K562 (cell line): Measurements from ENCODE around the gene KCNK1. TPM values are rescaled to one million over a fixed set of nuclear protein-coding genes. Genes with fewer than 3 reads are reported as not detected.

Experiments used
- ARID2 ChIP-seq: fragments of 450-650 bp; IDR thresholded peaks from 2 replicates; pipeline ENCODE4 v1.6.1; 2017; ENCODE audit warnings: antibody characterized with exemption, mild to moderate bottlenecking
- ASH1L ChIP-seq: fragments of 450-650 bp; IDR thresholded peaks from 2 replicates; pipeline ENCODE4 v1.6.1; 2018; ENCODE audit warnings: borderline replicate concordance, mild to moderate bottlenecking, low read depth; ENCODE audit not compliant: partially characterized antibody
- CREB1 ChIP-seq, 2 experiments: sonication (generic) in 1 of 2; formaldehyde crosslinking in 1 of 2; IDR thresholded peaks; 2 replicates each; pipeline versions ENCODE4 v1.6.1 to v1.8.0; 2012 to 2022; ENCODE audit warnings: inconsistent platforms in 1 of 2, mild to moderate bottlenecking in 1 of 2, missing genetic modification reagents in 1 of 2, moderate library complexity in 1 of 2
- ELF4 ChIP-seq: fragments of 450-650 bp; formaldehyde crosslinking; IDR thresholded peaks from 2 replicates; pipeline ENCODE4 v1.4.0; 2022; ENCODE audit warnings: missing genetic modification characterization
- EWSR1 ChIP-seq: fragments of 450-650 bp; IDR thresholded peaks from 2 replicates; pipeline ENCODE4 v1.6.1; 2018; ENCODE audit warnings: borderline replicate concordance, mild to moderate bottlenecking, low read depth, moderate library complexity; ENCODE audit not compliant: partially characterized antibody
- FOXA3 ChIP-seq, 2 experiments: fragments of 450-650 bp in 1 of 2; sonication (generic) in 1 of 2; formaldehyde crosslinking; IDR thresholded peaks in 1 of 2; conservative IDR thresholded peaks in 1 of 2; 2 replicates each; pipeline versions ENCODE4 v1.4.0 to v1.8.0; 2020 to 2022; ENCODE audit warnings: mild to moderate bottlenecking in 2 of 2, missing genetic modification reagents in 1 of 2
- FUS ChIP-seq: fragments of 200-400 bp; formaldehyde crosslinking; optimal IDR thresholded peaks from 2 replicates; pipeline ENCODE3; 2017; ENCODE audit warnings: low read depth, low read length
- HDAC1 ChIP-seq, 2 experiments: fragments of 450-650 bp; IDR thresholded peaks; 2 replicates each; pipeline ENCODE4 v1.6.1; 2016 to 2017; ENCODE audit warnings: inconsistent platforms in 1 of 2, mild to moderate bottlenecking in 1 of 2, moderate library complexity in 1 of 2
- IRF1 ChIP-seq: sonication (generic); formaldehyde crosslinking; IDR thresholded peaks from 2 replicates; pipeline ENCODE4 v1.8.0; 2022; ENCODE audit warnings: missing genetic modification reagents, mild to moderate bottlenecking, borderline replicate concordance
- LARP7 ChIP-seq: fragments of 450-650 bp; IDR thresholded peaks from 2 replicates; pipeline ENCODE4 v1.6.1; 2016
- MYNN ChIP-seq, 2 experiments: sonication (generic); formaldehyde crosslinking in 1 of 2; IDR thresholded peaks; 2 replicates each; pipeline versions ENCODE4 v1.5.0 to v1.6.1; 2016 to 2020; ENCODE audit warnings: antibody characterized with exemption in 1 of 2, missing genetic modification reagents in 1 of 2
- PPARD ChIP-seq: fragments of 250-450 bp; sonication (Bioruptor Pico); IDR thresholded peaks from 2 replicates; pipeline ENCODE4 v1.8.0; 2022; ENCODE audit warnings: inconsistent platforms, mild to moderate bottlenecking, moderate library complexity
- PRPF4 ChIP-seq: fragments of 200-400 bp; formaldehyde crosslinking; IDR thresholded peaks from one replicate; pipeline ENCODE4 v1.6.1; 2017; ENCODE audit warnings: low read length, low read depth, mild to moderate bottlenecking; ENCODE audit not compliant: insufficient read depth, poor library complexity, severe bottlenecking
- PURB ChIP-seq: sonication (generic); formaldehyde crosslinking; IDR thresholded peaks from 2 replicates; pipeline ENCODE4 v1.9.0; 2021; ENCODE audit warnings: low read depth, mild to moderate bottlenecking, missing genetic modification reagents
- RBFOX2 ChIP-seq: fragments of 200-400 bp; formaldehyde crosslinking; IDR thresholded peaks from 2 replicates; pipeline ENCODE4 v1.6.1; 2017; ENCODE audit warnings: low read depth, mild to moderate bottlenecking, low read length, moderate library complexity
- U2AF1 ChIP-seq: fragments of 200-400 bp; formaldehyde crosslinking; optimal IDR thresholded peaks from 2 replicates; pipeline ENCODE3; 2017; ENCODE audit warnings: mild to moderate bottlenecking, low read depth, low read length, moderate library complexity
- ZNF140 ChIP-seq: fragments of 250-450 bp; sonication (Bioruptor Pico); IDR thresholded peaks from 2 replicates; pipeline ENCODE4 v1.8.0; 2021; ENCODE audit warnings: moderate library complexity, mild to moderate bottlenecking, inconsistent platforms
- ZNF23 ChIP-seq: fragments of 250-450 bp; sonication (Bioruptor Pico); IDR thresholded peaks from 2 replicates; pipeline ENCODE4 v1.4.0; 2020; ENCODE audit warnings: mild to moderate bottlenecking
- polyA plus RNA-seq, 8 experiments: library from polyadenylated mRNA; depleted of rRNA in 4 of 8; stranded (reverse) in 5 of 8; unstranded in 3 of 8; fragments of >200 nt; fragmentation: Nextera tagmentation in 2 of 8; fragmentation: Illumina TruSeq in 1 of 8; extraction: Ambion mirVana in 2 of 8; extraction: Trizol in 1 of 8; gene quantifications; 2 replicates each; pipeline versions ENCODE4 v1.2.1 to v1.2.3, GENCODE V29; 2011 to 2014; ENCODE audit warnings: inconsistent platforms in 1 of 8, missing spikeins in 1 of 8
- total RNA-seq, 7 experiments: library from RNA; depleted of rRNA in 6 of 7; stranded (reverse); fragments of >200 nt in 6 of 7; fragmentation: Illumina TruSeq in 2 of 7; extraction: Trizol in 2 of 7; gene quantifications; 2 replicates each; pipeline versions ENCODE4 v1.2.1 to v1.2.3, GENCODE V29; 2011 to 2021; ENCODE audit warnings: low replicate concordance in 1 of 7
- TF ChIP-seq, protein P1 (sequence below): fragments of 450-650 bp; IDR thresholded peaks from one replicate; pipeline ENCODE4 v1.6.1; 2018; ENCODE audit warnings: mild to moderate bottlenecking, moderate library complexity; ENCODE audit not compliant: partially characterized antibody
- TF ChIP-seq, protein P2 (sequence below), 3 experiments: IDR thresholded peaks in 2 of 3; conservative IDR thresholded peaks in 1 of 3; 2 replicates each; pipeline ENCODE4 v1.5.1; 2011 to 2012; ENCODE audit warnings: low read length in 3 of 3, mild to moderate bottlenecking in 3 of 3, control low read depth in 2 of 3, improper control_type of control experiment in 1 of 3, inconsistent platforms in 1 of 3, low read depth in 1 of 3, mixed read lengths in 1 of 3, moderate library complexity in 1 of 3; ENCODE audit not compliant: insufficient read depth in 2 of 3
- TF ChIP-seq, protein P3 (sequence below): fragments of 250-450 bp; sonication (Bioruptor Pico); IDR thresholded peaks from 2 replicates; pipeline ENCODE4 v1.5.0; 2021

KCNK1 gene
- total and polyA plus RNA-seq, 9 of the 15 experiments (the other 6 are each of a cell fraction or from before 2014, with no cell fraction given): 3.1 to 22.7 (median 6.0) TPM

- TF ChIP-seq MYNN (IDR thresholded peaks at IDR 0.05): peak; percentile 86
- no peak for TF ChIP-seq MYNN (CRISPR knock-in tag; IDR thresholded peaks at IDR 0.05)
- no peak for TF ChIP-seq PURB (CRISPR knock-in tag)
- TF ChIP-seq PPARD: peak; percentile 100
- peak; percentile 100 for TF ChIP-seq ZNF140 (CRISPR knock-in tag)
- TF ChIP-seq, protein P1, sequence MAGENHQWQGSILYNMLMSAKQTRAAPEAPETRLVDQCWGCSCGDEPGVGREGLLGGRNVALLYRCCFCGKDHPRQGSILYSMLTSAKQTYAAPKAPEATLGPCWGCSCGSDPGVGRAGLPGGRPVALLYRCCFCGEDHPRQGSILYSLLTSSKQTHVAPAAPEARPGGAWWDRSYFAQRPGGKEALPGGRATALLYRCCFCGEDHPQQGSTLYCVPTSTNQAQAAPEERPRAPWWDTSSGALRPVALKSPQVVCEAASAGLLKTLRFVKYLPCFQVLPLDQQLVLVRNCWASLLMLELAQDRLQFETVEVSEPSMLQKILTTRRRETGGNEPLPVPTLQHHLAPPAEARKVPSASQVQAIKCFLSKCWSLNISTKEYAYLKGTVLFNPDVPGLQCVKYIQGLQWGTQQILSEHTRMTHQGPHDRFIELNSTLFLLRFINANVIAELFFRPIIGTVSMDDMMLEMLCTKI: no peak
- peak; percentile 100 for TF ChIP-seq ZNF23 (CRISPR knock-in tag)
- TF ChIP-seq, protein P2, sequence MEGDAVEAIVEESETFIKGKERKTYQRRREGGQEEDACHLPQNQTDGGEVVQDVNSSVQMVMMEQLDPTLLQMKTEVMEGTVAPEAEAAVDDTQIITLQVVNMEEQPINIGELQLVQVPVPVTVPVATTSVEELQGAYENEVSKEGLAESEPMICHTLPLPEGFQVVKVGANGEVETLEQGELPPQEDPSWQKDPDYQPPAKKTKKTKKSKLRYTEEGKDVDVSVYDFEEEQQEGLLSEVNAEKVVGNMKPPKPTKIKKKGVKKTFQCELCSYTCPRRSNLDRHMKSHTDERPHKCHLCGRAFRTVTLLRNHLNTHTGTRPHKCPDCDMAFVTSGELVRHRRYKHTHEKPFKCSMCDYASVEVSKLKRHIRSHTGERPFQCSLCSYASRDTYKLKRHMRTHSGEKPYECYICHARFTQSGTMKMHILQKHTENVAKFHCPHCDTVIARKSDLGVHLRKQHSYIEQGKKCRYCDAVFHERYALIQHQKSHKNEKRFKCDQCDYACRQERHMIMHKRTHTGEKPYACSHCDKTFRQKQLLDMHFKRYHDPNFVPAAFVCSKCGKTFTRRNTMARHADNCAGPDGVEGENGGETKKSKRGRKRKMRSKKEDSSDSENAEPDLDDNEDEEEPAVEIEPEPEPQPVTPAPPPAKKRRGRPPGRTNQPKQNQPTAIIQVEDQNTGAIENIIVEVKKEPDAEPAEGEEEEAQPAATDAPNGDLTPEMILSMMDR (IDR thresholded peaks at IDR 0.05 in 2 of 3, conservative IDR thresholded peaks at IDR 0.05 in 1 of 3; ENCODE audit: insufficient read depth in 2 of 3, low read depth in 1 of 3, low read length in 3 of 3): no peak
- TF ChIP-seq ASH1L: no peak
- TF ChIP-seq LARP7: no peak
- TF ChIP-seq IRF1: no peak
- TF ChIP-seq FOXA3 (CRISPR knock-in tag; conservative IDR thresholded peaks at IDR 0.05 in 1 of 2, IDR thresholded peaks at IDR 0.05 in 1 of 2): peak in 1 of 2 experiments; percentile 98; a peak in 2 of 4 replicates
- peak; percentile 100 for TF ChIP-seq ELF4 (CRISPR knock-in tag)
- TF ChIP-seq PRPF4: no peak
- TF ChIP-seq FUS: no peak
- no peak for TF ChIP-seq EWSR1
- no peak for TF ChIP-seq ARID2
- TF ChIP-seq CREB1 (IDR thresholded peaks at IDR 0.05): peak; percentile 87
- no peak for TF ChIP-seq CREB1 (CRISPR knock-in tag; IDR thresholded peaks at IDR 0.05)
- TF ChIP-seq, protein P3, sequence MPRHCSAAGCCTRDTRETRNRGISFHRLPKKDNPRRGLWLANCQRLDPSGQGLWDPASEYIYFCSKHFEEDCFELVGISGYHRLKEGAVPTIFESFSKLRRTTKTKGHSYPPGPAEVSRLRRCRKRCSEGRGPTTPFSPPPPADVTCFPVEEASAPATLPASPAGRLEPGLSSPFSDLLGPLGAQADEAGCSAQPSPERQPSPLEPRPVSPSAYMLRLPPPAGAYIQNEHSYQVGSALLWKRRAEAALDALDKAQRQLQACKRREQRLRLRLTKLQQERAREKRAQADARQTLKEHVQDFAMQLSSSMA (CRISPR knock-in tag): peak; percentile 95
- peak; percentile 93 to 94 for TF ChIP-seq HDAC1 (IDR thresholded peaks at IDR 0.05)
- no peak for TF ChIP-seq U2AF1
- peak; percentile 62 for TF ChIP-seq RBFOX2
Observed at GRCh38 chr1:233665575-233666270, 51.8 kb downstream of the KCNK1 start (continued).
